Heart left ventricle (tissue), 13 donors: ENCODE measurements around the gene NCSTN.

Source experiments
- POLR2A ChIP-seq, 2 donors: fragments of 450-650 bp; IDR thresholded peaks; one replicate each; pipeline ENCODE4 v1.6.1; 2017; ENCODE audit warnings: antibody characterized with exemption in 2 of 2, mild to moderate bottlenecking in 2 of 2, moderate library complexity in 2 of 2
- TF ChIP-seq, protein P1 (sequence below), 12 donors: fragments of 200-600 bp; sonication (generic) in 4 of 12; IDR thresholded peaks; one replicate each; pipeline versions ENCODE4 v1.5.0 to v1.8.0; 2018 to 2022; ENCODE audit warnings: antibody characterized with exemption in 12 of 12, mild to moderate bottlenecking in 5 of 12
- donor health status: ischemic (EF 13 %, LVEDD 7.1; RV severe dilation, severe dysfunction).
- donor health status: DM: no; HTN: yes; CAD: no.
- donor health status: DM: no; HTN: no; CAD: no.
- donor health status: ischemic (EF 25% LVEDD 6.9; RV normal size, moderate dysfunction).
- donor health status: ischemic (EF 25% LVEDD 5.7; RV mildly dilated, moderate dysfunction).
- donor health status: ischemic (EF 35%, LVEDD 5.7; RV mildly dilated, moderate dysfunction).
- donor health status: nonischemic (EF 11% LVEDD 7.7; RV severe dilation, severe dysfunction).
- donor health status: DM: yes; HTN: yes; CAD: no.
- donor health status: PGD.
- donor health status: ischemic (EF 29% LVEDD 5.4; RV normal size, mild dysfunction).
- donor health status: nonischemic (EF 23%, LVEDD 6.1; RV moderate dilation, normal function).

DNA sequence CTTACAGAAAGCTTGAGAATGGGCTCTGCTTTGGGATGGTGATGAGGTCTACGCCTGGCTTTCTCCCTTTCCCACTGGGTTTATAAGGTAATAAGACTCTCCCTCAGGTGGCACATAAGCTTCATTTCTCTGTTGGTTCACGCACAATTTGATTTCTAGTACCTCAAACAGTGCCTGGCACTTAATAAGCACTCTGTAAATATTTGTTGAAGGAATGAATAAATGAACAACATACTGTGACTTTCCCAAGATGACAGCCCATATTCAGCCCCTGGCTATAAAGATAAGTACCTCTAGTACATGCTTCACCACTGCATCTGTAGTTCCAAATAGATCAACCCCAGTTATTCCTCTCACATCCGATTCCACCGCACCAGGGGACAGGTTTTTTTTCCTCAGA lies 17.9 kb upstream of the NCSTN start:
- no peak for TF ChIP-seq POLR2A (IDR thresholded peaks at IDR 0.05)
- TF ChIP-seq, protein P1, sequence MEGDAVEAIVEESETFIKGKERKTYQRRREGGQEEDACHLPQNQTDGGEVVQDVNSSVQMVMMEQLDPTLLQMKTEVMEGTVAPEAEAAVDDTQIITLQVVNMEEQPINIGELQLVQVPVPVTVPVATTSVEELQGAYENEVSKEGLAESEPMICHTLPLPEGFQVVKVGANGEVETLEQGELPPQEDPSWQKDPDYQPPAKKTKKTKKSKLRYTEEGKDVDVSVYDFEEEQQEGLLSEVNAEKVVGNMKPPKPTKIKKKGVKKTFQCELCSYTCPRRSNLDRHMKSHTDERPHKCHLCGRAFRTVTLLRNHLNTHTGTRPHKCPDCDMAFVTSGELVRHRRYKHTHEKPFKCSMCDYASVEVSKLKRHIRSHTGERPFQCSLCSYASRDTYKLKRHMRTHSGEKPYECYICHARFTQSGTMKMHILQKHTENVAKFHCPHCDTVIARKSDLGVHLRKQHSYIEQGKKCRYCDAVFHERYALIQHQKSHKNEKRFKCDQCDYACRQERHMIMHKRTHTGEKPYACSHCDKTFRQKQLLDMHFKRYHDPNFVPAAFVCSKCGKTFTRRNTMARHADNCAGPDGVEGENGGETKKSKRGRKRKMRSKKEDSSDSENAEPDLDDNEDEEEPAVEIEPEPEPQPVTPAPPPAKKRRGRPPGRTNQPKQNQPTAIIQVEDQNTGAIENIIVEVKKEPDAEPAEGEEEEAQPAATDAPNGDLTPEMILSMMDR (IDR thresholded peaks at IDR 0.05), result no peak
